Measurements from ENCODE around the gene SERPINF2.

GRCh38 chr17:1758807-1759206 is 16.1 kb downstream of the SERPINF2 start:
- TF ChIP-seq CTCF (IDR thresholded peaks at IDR 0.05) (no peak), POLR2A (IDR thresholded peaks at IDR 0.05) (no peak), EP300 (IDR thresholded peaks at IDR 0.05) (no peak)
